Measurements from ENCODE around the gene INSYN2B. TPM values are rescaled to one million over a fixed set of nuclear protein-coding genes. Genes with fewer than 3 reads are reported as not detected.

Gene INSYN2B
- total RNA-seq, 1 donor from 2014 or later, result 0.12 TPM

GRCh38 chr5:169920474-169920873, 59.8 kb downstream of the INSYN2B start:
- H3K4me1 Mint-ChIP-seq (ENCODE audit: low read depth), result no peaks in the 10 kb centered on the region
- H3K27ac Mint-ChIP-seq, result no peak overlapping the region
- TF ChIP-seq CTCF (IDR thresholded peaks at IDR 0.05; ENCODE audit: unreplicated experiment), result no peak
- no peak for DNase-seq (ENCODE audit: low spot score, unreplicated experiment)
- no peaks in the 10 kb centered on the region for H3K9me3 Mint-ChIP-seq (ENCODE audit: low read depth)
- H3K27me3 Mint-ChIP-seq, result peaks cover 11% of the 10 kb centered on the region
- H3K36me3 Mint-ChIP-seq (ENCODE audit: insufficient read depth), result no peaks in the 10 kb centered on the region
- no peak overlapping the region for H3K4me3 Mint-ChIP-seq (ENCODE audit: low read depth)

- no peaks in the 10 kb centered on the region for H3K36me3 Mint-ChIP-seq (ENCODE audit: insufficient read depth)
- H3K27ac Mint-ChIP-seq, result no peak overlapping the region
Observed at GRCh38 chr5:169918228-169918627, 62.1 kb downstream of the INSYN2B start.

GRCh38 chr5:169917500-169917899, 62.8 kb downstream of the INSYN2B start:
- no peaks in the 10 kb centered on the region for H3K9me3 Mint-ChIP-seq (ENCODE audit: low read depth)
- no peak overlapping the region for H3K27ac Mint-ChIP-seq
- no peaks in the 10 kb centered on the region for H3K4me1 Mint-ChIP-seq (ENCODE audit: low read depth)
- no peak for TF ChIP-seq CTCF (IDR thresholded peaks at IDR 0.05; ENCODE audit: unreplicated experiment)
- no peak for DNase-seq (ENCODE audit: low spot score, unreplicated experiment)
- no peak overlapping the region for H3K4me3 Mint-ChIP-seq (ENCODE audit: low read depth)
- no peaks in the 10 kb centered on the region for H3K36me3 Mint-ChIP-seq (ENCODE audit: insufficient read depth)
- peaks cover 8% of the 10 kb centered on the region for H3K27me3 Mint-ChIP-seq

More at GRCh38 chr5:169918228-169918627, 62.1 kb downstream of the INSYN2B start:
- peaks cover 7% of the 10 kb centered on the region for H3K27me3 Mint-ChIP-seq
- no peak for DNase-seq (ENCODE audit: low spot score, unreplicated experiment)
- no peaks in the 10 kb centered on the region for H3K9me3 Mint-ChIP-seq (ENCODE audit: low read depth)
- no peak for TF ChIP-seq CTCF (IDR thresholded peaks at IDR 0.05; ENCODE audit: unreplicated experiment)
- H3K4me3 Mint-ChIP-seq (ENCODE audit: low read depth), result no peak overlapping the region
- H3K4me1 Mint-ChIP-seq (ENCODE audit: low read depth), result no peaks in the 10 kb centered on the region

DNA sequence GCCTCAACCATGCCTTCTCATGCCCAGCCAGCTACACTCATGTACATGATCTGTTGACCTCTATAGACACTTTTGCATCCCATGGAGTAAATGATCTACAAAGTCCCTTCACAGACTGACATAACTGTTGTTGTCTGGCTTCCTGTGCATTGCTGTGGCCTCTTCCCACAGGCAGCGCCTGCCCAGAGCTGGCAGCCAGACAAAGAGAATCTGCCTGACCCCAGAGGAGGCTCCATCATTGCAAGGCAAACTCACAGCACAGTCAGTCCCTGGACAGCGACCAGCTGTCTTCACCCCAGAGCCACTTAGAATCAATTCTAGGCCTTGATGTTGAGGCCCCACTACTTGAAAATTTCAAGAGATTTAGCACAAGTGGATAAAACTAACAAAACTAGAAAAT, 65.5 kb downstream of the INSYN2B start:
- no peak for DNase-seq (ENCODE audit: low spot score, unreplicated experiment)
- Mint-ChIP-seq H3K9me3 (ENCODE audit: low read depth) (no peaks in the 10 kb centered on the region), H3K4me1 (ENCODE audit: low read depth) (no peaks in the 10 kb centered on the region), H3K4me3 (ENCODE audit: low read depth) (no peak overlapping the region), H3K27me3 (peaks cover 9% of the 10 kb centered on the region), H3K36me3 (ENCODE audit: insufficient read depth) (no peaks in the 10 kb centered on the region), H3K27ac (no peak overlapping the region)
- no peak for TF ChIP-seq CTCF (IDR thresholded peaks at IDR 0.05; ENCODE audit: unreplicated experiment)

DNA sequence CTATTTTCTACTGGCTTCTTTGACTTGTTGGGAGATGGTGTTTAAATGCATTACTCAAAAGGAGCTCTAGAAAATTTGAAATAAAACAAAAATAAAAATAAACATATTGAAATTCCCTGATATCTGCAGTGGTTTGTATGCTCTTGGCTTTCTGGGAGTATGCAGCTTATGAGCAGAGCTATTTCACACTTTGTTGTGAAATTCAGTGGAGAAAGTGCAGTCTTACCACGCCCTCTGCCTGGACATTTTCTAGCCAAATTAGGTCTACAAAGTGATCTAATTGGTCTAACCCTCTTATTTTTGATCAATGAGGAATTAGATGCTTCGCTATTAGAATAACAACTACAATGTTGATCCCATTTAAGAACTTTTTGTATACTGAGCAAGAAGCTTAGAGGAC, 66.8 kb downstream of the INSYN2B start:
- TF ChIP-seq CTCF (IDR thresholded peaks at IDR 0.05; ENCODE audit: unreplicated experiment), result no peak

More for the DNA sequence above, 66.8 kb downstream of the INSYN2B start:
- Mint-ChIP-seq H3K27ac (no peak overlapping the region), H3K36me3 (ENCODE audit: insufficient read depth) (no peaks in the 10 kb centered on the region), H3K4me3 (ENCODE audit: low read depth) (no peak overlapping the region), H3K27me3 (peaks cover 9% of the 10 kb centered on the region), H3K9me3 (ENCODE audit: low read depth) (no peaks in the 10 kb centered on the region), H3K4me1 (ENCODE audit: low read depth) (no peaks in the 10 kb centered on the region)
- DNase-seq (ENCODE audit: low spot score, unreplicated experiment), result no peak

All from progenitor cell of endocrine pancreas (in vitro differentiated cells).